GM21360 (cell line): ENCODE measurements around the gene SUSD4.
"Not testable (repeated sequence)": the region's sequence is repeated elsewhere in the genome, so short reads cannot be mapped to it uniquely, and the experiment has no call there.

Experiments
- ATAC-seq: cut with Tn5 transposase; IDR thresholded peaks from one replicate; pipeline ENCODE4 v1.9.1; 2021; ENCODE audit warnings: mild to moderate bottlenecking, moderate library complexity; ENCODE audit not compliant: unreplicated experiment

SUSD4 gene

DNA sequence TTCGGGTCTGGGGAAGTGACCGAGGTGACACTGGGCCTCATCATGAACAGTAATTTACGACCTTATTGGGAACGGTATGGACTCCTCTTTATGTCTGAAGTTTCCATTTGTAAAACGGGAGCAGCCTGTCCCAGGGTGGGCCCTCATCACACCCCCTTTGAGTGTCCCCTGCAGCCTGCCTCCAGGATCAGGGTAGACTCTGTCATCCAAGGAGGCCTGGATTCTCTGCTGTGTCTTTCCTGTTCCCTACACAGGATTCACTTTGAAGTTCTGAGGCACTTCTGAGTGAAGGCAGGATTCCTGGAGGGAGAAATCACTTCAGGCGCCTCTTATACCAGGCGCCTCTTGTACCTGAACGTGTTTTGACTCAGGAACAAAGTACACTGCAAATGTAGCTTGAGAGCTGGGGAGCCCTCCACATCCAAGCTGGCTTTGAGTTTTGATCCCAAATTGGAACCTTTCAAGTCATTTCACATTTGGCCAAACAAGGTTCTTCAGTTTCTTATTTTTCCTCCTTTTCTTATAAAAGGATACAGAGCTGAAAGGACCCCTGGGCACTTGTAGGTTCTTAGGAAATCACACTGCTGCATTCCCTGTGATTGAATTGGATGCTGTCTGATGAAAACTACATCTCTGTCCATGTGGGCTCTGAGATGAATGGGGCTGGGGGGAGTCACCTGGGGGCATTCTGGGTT, 106.0 kb downstream of the SUSD4 start:
- no peak for ATAC-seq

DNA sequence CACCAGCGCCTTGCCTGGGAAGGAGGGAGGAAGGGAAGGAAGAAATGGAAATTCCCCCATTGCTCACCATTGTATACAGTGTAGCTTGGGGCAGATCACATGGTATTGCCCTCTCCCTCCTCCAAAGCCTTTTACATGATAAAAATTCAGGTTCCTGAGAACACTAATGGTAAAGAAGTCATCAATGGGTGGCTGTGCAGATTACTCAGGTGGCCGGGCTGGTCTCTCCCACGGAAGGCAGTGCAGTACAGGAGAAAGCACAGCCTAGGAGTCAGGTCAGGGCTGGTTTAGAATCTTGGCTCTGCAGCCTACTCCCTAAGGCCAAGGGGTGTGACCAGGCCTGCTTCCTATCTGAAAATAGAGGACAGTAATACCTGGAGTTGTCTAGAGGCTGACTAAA, 107.9 kb downstream of the SUSD4 start:
- no peak for ATAC-seq

DNA sequence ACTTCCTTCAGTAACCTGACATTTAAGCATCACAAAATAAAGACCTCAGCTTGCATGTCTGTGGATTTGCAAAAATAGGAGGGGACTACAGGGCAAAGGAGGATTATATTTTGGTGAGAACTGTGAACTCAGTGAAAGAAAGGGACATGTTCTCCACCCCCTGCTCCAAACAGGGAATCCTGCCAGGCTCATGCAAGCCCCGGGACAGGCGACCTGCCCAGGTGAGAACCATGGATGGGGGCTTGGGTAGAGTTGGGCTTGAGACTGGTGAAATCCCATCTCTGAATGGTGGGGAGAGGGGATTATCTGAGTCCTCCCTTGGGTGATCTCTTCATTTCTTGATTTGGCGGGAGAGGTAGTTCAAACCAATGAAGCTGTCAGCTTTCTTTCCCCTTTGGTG, 110.1 kb downstream of the SUSD4 start:
- no peak for ATAC-seq

DNA sequence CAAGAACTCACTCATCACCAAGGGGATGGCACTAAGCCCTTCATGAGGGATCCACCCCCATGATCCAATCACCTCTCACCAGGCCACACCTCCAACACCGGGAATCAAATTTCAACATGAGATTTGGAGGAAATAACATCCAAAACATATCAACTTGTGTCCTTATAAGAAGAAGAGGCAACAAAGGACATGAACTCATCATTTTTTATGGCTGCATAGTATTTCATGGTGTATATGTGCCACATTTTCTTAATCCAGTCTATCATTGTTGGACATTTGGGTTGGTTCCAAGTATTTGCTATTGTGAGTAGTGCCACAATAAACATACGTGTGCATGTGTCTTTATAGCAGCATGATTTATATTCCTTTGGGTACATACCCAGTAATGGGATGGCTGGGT, 112.6 kb downstream of the SUSD4 start:
- ATAC-seq, result not testable (repeated sequence)

DNA sequence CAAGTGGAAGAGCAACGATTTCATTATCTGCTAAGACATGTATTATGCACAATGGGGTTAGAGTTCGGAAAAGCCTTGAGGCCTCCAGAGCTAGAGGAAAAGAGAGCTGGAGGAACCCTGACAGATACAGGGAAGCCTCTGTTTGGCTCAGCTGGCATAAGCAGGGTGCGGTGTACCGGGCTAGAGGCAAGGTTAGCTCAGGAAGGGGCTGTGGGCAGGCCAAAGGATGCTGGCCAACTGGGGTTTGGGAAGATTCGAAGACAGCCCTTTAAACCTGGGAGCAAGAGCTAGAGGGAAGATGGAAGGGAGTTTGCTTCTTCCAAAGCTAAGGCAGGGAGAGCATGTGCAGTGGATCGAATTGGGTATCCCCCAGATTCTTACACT, 113.4 kb downstream of the SUSD4 start:
- no peak for ATAC-seq

DNA sequence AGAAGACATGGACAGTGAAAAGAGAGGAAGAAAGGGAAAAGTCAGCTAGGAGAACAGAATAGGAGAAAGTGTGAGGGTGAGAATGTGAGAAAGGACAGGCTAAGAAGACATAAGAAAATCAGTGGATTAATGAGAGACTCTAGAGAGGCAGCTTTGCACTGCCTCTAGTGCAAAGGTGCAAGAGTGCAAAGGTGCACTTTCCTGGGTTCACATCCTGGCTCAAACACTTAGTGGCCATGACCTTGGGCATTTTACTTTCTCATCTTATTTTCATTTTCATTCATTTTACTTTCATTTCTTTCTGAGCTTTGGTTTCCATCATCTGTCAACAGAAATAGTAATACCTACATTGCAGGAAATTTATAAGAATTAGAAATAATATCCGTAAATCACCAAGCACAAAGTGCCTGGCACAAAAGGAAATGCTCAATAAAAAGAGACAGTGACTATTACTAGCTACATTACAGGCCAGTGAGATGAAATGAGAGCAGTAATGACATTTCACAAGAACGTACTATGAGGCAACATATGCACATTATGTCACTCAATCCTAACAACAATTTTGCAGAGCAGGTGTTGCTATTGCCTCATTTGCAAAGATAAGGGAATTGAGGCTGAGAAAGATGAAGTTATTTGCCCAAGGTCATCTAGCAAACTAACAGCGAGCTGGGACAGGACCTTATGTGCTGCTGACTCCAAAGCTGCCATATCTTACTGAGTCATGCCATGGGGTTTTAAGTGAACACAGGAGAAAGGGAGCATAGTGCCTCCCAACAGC, 113.9 kb downstream of the SUSD4 start:
- no peak for ATAC-seq

DNA sequence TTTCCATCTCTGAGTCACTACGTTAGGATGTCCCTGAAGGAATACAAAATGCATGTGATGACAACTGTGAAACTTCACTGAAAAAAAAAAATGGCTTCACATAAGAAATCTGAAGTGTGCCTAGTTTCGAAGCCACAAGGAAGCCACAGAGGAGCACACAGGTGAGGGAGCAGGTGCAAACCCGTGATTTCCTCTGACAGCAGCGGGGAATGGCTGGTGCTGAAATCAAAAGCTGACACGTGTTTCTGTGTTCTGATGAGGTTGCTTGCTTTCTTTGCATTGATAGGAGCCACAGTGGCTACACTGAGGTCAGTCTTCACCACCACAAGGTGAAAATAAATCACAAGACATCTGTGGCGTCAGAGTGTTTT, 115.2 kb downstream of the SUSD4 start:
- no peak for ATAC-seq

DNA sequence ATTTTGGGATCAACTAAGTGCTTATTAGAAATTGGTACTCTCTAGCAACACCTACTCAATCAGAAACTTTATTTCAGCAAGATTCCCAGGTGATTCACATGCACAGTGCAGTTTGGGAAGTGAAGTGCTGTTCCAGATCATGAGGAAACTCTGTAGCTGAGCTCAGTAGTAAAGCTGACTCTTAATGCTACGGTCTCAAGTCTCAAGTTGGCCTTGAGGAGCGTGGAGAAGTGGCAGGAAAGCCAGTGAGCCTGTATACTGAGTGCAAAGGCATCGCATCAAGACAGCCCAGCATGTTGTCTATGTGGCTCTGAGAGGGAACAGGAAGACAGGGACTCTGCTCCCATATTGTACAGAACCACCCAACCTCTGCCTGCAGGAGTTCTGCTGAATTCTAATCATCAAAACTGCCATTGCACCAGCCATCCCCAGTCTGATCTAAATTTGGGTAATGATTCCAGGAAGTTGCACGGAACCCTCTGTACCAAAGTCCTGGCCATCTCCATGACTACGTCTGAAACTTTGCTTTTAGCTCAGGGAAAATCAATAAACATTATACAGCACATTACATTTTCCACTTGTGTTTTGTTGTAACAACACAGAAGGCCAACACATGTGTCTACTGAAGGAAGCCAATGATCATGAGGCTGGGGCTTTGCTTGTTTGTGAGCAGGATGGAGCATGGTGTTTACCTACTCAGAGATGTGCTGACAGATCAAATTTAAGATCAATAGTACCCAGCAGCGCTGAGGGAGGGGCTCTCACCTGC, 115.8 kb downstream of the SUSD4 start:
- no peak for ATAC-seq

DNA sequence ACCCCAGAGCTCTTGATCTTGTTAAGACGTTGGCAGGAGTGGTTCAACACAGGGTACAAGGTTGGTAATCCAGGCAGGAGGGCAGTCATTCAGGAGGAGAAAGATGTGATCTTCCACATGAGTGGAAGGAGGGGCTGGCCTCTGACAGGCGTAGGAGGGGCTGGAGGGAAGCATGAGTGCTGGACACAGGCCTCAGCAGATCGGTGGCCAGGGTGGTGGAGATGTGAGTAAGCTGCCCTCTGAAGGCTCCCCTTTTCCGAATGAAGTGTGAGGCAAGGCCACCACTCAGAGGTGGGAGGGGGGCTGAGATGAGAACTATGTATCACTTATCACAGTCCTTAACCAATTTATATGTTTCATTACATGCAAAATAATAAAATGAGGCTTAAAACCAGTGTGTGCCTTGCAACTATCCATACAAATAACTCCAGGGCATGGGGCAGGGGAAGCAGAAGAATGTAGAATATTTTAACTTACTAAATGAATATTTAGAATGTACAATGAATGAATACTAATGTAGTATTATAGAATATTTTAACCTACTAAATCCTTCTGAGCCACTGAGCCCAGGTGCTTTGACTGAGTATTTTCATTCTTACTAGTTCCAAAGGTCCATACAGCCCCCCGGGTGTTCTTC, 117.4 kb downstream of the SUSD4 start:
- no peak for ATAC-seq

DNA sequence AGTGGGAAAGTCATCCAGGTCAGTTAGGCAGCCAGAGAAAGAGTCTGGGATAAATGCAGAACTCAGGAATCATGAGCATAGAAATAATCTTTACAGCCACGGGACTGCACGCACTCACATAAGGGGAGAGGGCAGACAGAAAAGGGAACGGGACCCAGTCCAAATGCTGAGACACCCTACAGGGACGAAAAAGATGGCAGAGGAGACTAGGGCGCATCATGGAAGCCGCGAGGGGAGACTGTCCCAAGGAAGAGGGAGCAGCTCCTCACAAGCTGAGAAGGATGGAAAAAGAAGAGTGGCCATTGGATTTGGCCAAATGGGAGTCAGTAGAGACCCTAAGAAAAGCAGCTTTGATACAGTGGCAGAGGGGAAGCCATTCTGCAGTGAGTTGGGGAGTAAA, 118.0 kb downstream of the SUSD4 start:
- ATAC-seq, result no peak

DNA sequence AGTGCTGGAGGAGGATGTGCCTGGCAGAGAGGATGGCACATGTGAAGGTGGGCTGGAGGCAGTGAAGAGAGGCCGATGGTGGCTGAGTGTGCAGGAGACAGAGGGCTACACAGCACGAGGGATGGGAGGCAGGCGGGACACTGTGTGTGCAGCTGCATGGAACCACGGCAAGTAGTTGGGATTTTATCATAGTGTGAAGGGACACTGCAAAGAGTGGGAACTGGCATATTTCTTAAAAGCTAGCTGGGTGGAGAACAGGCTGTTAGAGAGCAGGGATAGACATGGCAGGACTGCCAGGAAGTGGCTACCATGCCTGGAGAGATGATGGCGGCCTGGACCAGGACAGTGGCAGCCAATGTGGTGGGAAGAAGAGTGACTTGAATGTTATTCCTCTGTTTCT, 118.6 kb downstream of the SUSD4 start:
- no peak for ATAC-seq

DNA sequence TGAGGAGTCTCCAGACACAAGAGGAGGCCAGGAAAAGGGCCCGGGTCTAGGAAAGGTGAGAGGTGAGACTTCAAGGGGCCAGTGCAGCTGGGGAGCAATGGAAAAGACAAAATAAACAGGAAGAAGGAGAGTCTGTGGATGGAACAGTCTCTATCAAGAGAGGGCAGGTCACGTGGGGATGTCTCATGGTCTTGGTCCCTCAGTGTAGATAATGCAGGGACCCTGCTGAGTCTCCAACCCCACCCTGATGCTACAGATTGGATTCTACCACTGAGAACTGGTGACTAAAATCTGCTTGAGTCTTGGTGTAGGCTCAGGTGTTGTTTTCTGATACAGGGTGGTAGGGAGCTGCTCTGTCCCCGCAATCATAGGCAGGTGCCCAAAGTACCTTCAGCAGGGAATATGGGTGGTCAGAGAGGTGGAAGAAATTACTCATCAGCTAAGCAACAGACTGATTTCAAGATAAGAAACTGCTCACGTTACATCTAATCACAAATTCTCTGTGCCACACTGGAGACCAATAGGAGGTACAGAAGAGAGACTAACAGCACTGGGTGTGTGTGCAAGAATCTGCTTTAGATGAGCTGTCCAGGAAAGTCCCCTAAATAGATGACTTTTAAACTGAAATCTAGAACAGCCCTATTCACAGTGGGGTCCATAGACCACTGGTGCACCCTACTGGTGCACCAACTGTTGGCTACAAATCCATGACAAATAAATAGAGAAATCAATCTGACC, 119.4 kb downstream of the SUSD4 start:
- ATAC-seq, result no peak

DNA sequence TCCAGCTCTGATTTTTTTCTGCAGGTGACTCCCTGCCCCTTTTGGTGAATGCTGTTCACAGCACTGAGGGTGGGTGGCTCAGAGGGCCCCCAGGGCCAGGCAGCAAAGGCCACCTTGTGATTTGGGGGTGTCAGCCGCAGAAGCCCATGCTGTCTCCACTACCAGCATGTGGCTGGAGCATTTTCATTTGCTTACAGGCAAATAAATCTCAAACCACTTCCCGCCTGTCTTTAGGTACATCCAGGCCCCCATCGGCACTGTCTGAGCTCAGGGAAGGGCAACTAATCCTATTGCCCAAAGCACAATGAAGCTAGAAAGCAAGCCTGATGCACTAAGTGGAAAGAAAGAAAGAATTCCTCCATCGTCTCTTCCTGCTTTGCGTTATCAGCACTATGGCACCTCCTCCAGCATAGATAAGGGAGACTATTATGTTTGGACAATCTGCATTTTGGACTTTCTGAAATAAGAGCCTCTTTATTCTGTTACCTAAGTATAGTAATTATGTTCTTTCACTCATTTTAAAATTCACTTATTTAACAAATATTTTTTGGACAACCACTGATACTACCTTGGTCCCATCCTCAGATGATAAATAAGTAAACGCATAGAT, 120.4 kb downstream of the SUSD4 start:
- ATAC-seq, result no peak

DNA sequence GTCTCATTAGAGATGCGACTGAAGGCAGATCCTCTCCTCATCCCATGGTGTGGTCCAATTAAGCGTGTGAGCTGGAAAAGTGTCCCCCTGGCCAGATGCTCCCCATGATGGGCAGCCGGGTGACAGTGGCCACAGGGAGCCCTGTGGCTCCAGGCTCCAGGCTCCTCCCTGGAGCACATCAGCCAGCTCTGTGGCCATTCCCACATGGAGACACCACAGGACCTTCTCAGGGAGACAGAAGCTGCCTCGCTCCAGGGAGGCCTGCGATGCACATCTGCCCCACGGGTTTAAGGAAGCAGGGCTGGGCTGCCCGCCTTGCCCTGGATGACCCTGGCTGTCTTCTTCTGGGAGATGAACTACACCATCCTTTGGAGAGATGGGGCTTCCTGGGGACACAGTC, 121.0 kb downstream of the SUSD4 start:
- ATAC-seq, result no peak

DNA sequence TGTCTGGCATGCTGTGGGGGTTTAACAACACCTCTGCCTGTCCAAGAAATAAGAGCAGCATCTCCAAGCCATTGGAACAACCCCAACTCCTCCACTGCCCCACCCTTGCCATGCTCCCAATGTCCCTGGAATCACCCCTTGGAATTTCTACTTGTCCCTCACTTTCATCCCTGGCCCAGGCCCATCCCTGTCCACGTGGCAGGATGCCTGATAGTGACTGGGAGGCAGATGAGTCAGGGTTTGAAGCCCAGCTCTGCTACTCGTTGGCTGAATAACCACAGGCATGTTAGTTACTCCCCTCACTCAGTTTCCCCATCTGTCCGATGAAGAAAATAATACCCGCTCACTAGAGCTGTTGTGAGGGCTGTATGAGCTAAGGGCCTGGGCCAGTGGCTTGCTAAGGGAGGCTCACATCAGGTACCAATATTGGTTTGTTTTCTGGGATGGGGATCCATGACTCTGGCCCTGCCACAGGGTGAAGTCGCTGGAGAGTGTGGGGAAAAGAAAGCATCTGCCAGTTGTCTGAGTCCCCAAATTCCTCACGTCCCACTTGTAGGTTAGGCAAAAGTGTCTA, 121.5 kb downstream of the SUSD4 start:
- no peak for ATAC-seq

DNA sequence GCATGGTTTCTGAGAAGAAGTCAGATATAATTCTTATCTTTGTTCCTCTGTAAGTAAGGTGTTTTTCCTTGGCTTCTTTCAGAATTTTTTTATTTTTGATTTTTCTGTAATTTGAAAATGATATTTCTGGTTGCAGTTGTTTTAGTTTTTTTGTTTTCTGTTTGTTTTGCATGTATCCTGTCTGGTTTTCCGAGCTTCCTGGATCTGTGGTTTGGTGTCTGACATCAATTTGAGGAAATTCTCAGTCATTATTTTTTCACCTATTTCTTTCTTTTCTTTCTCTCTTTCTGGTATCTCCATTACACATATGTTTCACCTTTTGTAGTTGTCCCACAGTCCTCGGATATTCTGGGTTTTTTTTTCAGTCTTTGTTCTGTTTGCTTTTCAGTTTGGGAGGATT, 123.9 kb downstream of the SUSD4 start:
- ATAC-seq, result no peak

DNA sequence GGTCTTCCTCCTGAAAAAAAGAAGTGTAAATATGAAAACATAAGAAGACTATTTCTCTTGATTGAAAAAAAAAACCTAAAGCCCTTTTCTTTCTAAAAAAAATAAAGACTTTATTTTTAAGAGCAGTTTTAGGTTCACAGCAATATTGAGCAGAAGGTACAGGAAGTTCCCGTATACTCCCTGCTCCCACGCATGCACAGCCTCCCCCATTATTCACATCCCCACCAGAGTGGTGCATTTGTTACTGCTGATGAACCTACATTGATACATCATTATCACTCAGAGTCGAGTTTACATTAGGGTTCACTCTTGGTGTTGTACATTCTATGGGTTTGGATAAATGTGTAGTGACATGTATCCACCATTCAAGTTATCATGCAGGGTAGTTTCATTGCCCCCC, 128.9 kb downstream of the SUSD4 start:
- ATAC-seq, result no peak

DNA sequence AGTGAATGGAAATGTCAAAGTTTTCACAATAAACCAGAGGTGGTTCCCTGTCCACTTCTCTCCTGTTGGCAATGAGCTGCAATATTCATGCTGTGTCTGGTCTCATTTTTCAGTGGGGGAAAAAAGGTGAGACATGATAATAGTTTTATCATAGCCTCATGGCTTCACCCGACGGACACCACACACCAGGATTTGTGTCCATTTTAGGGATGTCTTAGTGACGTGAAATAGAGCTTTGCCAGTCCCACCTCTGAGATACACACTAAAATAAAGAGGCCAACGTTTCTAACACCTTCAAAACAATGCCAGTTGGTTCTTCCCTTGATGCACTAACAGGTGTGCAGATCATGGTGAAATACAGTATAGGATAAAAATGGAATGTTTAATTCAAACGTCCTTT, 129.4 kb downstream of the SUSD4 start:
- ATAC-seq, result no peak

DNA sequence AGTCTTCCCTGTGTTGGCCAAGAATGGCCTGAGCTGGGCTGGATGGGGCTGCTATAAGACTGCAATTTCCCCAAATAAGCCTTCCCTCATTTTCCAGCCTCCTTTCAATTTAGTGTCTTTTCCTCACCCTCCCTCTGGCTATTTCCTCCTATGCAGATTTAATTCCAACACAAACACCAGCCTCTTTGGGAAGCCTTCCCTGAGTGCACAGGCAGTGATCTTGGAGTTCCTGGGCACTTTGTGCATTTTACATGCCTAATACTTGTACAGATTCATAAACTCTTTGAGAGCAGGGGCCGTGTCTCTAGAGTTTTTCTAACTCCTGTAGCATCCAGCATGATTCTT, 129.8 kb downstream of the SUSD4 start:
- no peak for ATAC-seq
